ENCODE data around the gene CD164. TPM values are rescaled to one million over a fixed set of nuclear protein-coding genes. Genes with fewer than 3 reads are reported as not detected.

CD164 gene
- total and polyA plus RNA-seq, 2 donors (not counting 3 experiments of a cell fraction or from before 2014, with no cell fraction given) = 116 to 172 TPM

DNA sequence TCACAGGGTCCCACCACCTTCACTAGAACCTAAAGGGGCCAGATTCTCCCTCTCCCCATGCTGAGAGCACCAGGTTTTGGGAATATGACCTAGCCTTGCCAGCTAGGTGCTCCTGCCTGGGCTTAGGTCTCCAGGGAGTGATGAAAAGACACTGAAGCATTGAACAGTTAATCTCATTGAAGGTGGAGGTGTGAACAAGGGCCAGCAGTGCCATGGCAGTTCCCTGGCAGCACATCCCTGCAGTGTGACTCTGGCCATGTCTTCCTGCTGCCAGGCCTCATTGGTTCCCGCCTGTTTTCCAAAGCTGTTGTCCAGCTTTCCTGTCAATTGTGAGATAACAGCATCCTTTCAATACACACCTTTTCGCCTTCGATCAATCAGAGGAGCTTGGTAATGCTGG is 47.2 kb upstream of the CD164 start:
- no peak for FAIRE-seq
- dilution Hi-C loops (cut with MboI; ENCODE audit: extremely low pct_ligation_motif_present, low sequenced_read_pairs) = no loop called here
- Histone ChIP-seq H2AFZ (ENCODE audit: low read depth, low read length) (no peak overlapping the region), H3K4me3 (replicated peaks in 1 of 3; ENCODE audit: insufficient read depth in 1 of 3, low read depth in 1 of 3, low read length in 3 of 3) (no peak overlapping the region), H3K9ac (replicated peaks; ENCODE audit: extremely low read depth, insufficient read depth, low read length) (no peak overlapping the region), H3K9me1 (replicated peaks; ENCODE audit: control insufficient read depth, extremely low read depth, insufficient read depth, low read length) (no peaks in the 10 kb centered on the region), H3K4me2 (ENCODE audit: insufficient read depth, low read length) (no peak overlapping the region), H4K20me1 (replicated peaks; ENCODE audit: control insufficient read depth, extremely low read depth, insufficient read depth, low read length) (no peaks in the 10 kb centered on the region), H3K27me3 (ENCODE audit: control insufficient read depth in 2 of 2, insufficient read depth in 2 of 2, low read length in 2 of 2) (peaks cover 0 to 3% of the 10 kb centered on the region in 2 experiments), H3K79me2 (ENCODE audit: control insufficient read depth, insufficient read depth, low read length) (no peaks in the 10 kb centered on the region), H3K9me3 (replicated peaks; ENCODE audit: control insufficient read depth, insufficient read depth, low read length) (no peaks in the 10 kb centered on the region), H3K36me3 (ENCODE audit: control insufficient read depth in 2 of 2, extremely low read depth in 1 of 2, insufficient read depth in 2 of 2, low read length in 2 of 2) (no peaks in the 10 kb centered on the region), H3K4me1 (ENCODE audit: control insufficient read depth, extremely low read depth, insufficient read depth, low read length) (peaks cover 6% of the 10 kb centered on the region), H3K27ac (ENCODE audit: insufficient read depth, low read depth, low read length) (no peak overlapping the region)
- no TSS peak for BruUV-seq (replicated peaks)
- ChIA-PET POLR2A (no interaction called here), CTCF (interaction anchor here (1.0 kb wide), 1 partner anchor 32 kb away, joined by 3 read pairs; no protein-coding TSS in a partner anchor)
- no peak for DNase-seq (ENCODE audit: low read depth, low spot score)
- no peak for TF ChIP-seq MYC (IDR thresholded peaks at IDR 0.05; ENCODE audit: low read depth, low read length)
- no peak for TF ChIP-seq POLR2A (IDR thresholded peaks at IDR 0.05; ENCODE audit: low read depth, low read length)
- TF ChIP-seq JUN (IDR thresholded peaks at IDR 0.05; ENCODE audit: borderline replicate concordance, insufficient read depth, insufficient read length, low read depth) = no peak
- no peak for TF ChIP-seq FOS (IDR thresholded peaks at IDR 0.05; ENCODE audit: borderline replicate concordance, insufficient read depth, low read length)
- no peak for TF ChIP-seq POLR2AphosphoS5 (IDR thresholded peaks at IDR 0.05; ENCODE audit: insufficient read depth, low read depth, low read length)
- TF ChIP-seq CTCF (IDR thresholded peaks at IDR 0.05; ENCODE audit: extremely low read depth in 1 of 2, insufficient read depth in 1 of 2, low read depth in 1 of 2, low read length in 2 of 2) = no peak
- TF ChIP-seq GATA2 (IDR thresholded peaks at IDR 0.05; ENCODE audit: insufficient read depth, insufficient read length, low read depth, low read length) = no peak
- TF ChIP-seq, protein P1, sequence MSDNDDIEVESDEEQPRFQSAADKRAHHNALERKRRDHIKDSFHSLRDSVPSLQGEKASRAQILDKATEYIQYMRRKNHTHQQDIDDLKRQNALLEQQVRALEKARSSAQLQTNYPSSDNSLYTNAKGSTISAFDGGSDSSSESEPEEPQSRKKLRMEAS (IDR thresholded peaks at IDR 0.05; ENCODE audit: insufficient read depth, insufficient read length) = no peak
- TF ChIP-seq EZH2 (IDR thresholded peaks at IDR 0.05; ENCODE audit: borderline replicate concordance, low read depth, low read length, severe bottlenecking) = no peak
- intact Hi-C loops (cut with micrococcal nuclease) = no loop called here

Data from endothelial cell of umbilical vein (primary cell).